Measurements from ENCODE around the gene ZNF385A.

ZNF385A gene

DNA sequence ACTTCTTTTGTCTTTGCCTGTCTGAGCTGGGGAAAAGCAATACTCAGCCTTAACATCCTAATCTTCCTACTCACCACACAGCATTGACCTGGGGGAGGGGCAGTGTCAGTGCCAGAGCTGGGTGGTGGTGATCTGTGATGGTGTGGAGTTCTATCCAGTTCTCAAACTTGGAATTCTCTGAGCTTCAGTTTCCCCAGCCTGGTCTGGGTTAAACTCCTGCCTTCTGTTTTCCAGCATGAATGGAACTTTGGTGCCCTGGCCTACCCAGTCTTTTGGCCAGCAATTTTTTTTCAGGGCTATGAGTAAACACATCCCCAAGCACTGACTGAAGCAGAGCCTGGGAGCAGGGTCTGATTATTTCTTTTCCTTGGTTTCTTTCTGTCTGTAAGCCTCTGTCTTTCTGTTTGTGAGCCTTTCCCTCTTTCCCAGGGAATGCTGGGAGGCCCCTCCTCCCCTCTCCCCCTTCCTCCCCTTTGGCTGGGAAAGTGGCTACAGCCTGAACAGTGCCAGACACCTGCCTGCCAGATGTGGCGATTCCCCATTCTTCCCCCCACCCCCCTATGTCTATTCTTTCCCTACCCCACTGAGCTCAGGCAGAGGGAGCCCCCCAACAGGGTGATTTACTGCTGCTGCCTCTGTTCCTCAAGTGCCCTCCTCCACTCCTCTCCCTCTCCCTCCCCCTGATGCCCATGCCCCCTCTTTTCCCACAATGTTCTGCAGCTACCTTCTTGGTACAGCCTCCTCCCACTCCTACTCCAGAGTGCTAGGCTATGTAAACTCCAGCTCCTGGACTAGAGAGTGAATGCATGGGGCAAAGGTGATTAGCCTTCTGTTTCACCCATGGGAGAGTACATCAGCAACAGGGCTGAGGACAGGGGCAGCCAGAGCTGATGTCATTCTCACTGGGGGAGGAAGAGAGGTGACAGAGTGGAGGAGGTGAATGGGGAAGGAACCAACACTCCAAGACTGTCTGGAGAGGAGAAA lies 31.4 kb downstream of the ZNF385A start:
- Histone ChIP-seq H3K36me3 (ENCODE audit: control insufficient read depth in 2 of 2, insufficient read depth in 1 of 2, low read length in 2 of 2) (peaks cover 4 to 32% of the 10 kb centered on the region in 2 experiments), H3K9me3 (ENCODE audit: control insufficient read depth, insufficient read depth, low read depth, low read length) (no peaks in the 10 kb centered on the region), H3K27ac (ENCODE audit: extremely low read depth, low read depth, low read length) (peak overlapping the region; percentile 71), H3K4me3 (ENCODE audit: low read depth, low read length) (no peak overlapping the region), H3K4me1 (ENCODE audit: control insufficient read depth, insufficient read depth, low read length) (peaks cover 21% of the 10 kb centered on the region)
- POLR2A ChIA-PET, result interaction anchor here (0.6 to 2.0 kb wide), 10 partner anchors 11 to 381 kb away, joined by 3 to 10 read pairs (median 4); partner anchors contain the start of genes CBX5, COPZ1 and HNRNPA1
- CTCF ChIA-PET, result interaction anchor here (0.5 to 3.0 kb wide), 13 partner anchors 9 to 323 kb away, joined by 3 to 17 read pairs (median 5); no protein-coding TSS in a partner anchor
- TF ChIP-seq SP7 (tag by site-specific recombination; IDR thresholded peaks at IDR 0.05), result peak; percentile 54
- TF ChIP-seq WT1 (tag by site-specific recombination; IDR thresholded peaks at IDR 0.05), result 0 out of 2 replicates have a peak, but pooled peaks have one; percentile 10
- TF ChIP-seq, protein P1, sequence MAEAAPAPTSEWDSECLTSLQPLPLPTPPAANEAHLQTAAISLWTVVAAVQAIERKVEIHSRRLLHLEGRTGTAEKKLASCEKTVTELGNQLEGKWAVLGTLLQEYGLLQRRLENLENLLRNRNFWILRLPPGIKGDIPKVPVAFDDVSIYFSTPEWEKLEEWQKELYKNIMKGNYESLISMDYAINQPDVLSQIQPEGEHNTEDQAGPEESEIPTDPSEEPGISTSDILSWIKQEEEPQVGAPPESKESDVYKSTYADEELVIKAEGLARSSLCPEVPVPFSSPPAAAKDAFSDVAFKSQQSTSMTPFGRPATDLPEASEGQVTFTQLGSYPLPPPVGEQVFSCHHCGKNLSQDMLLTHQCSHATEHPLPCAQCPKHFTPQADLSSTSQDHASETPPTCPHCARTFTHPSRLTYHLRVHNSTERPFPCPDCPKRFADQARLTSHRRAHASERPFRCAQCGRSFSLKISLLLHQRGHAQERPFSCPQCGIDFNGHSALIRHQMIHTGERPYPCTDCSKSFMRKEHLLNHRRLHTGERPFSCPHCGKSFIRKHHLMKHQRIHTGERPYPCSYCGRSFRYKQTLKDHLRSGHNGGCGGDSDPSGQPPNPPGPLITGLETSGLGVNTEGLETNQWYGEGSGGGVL (tag by site-specific recombination; IDR thresholded peaks at IDR 0.05), result peak; percentile 99
- TF ChIP-seq ZNF324 (tag by site-specific recombination; IDR thresholded peaks at IDR 0.05), result peak; percentile 54; the same call in 1 of the 2 replicates
- TF ChIP-seq, protein P2, sequence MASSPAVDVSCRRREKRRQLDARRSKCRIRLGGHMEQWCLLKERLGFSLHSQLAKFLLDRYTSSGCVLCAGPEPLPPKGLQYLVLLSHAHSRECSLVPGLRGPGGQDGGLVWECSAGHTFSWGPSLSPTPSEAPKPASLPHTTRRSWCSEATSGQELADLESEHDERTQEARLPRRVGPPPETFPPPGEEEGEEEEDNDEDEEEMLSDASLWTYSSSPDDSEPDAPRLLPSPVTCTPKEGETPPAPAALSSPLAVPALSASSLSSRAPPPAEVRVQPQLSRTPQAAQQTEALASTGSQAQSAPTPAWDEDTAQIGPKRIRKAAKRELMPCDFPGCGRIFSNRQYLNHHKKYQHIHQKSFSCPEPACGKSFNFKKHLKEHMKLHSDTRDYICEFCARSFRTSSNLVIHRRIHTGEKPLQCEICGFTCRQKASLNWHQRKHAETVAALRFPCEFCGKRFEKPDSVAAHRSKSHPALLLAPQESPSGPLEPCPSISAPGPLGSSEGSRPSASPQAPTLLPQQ (tag by site-specific recombination; IDR thresholded peaks at IDR 0.05), result peak; percentile 29; the same call in 1 of the 2 replicates
- TF ChIP-seq EGR2 (tag by site-specific recombination; IDR thresholded peaks at IDR 0.05; ENCODE audit: low read depth), result peak; percentile 99
- TF ChIP-seq, protein P3, sequence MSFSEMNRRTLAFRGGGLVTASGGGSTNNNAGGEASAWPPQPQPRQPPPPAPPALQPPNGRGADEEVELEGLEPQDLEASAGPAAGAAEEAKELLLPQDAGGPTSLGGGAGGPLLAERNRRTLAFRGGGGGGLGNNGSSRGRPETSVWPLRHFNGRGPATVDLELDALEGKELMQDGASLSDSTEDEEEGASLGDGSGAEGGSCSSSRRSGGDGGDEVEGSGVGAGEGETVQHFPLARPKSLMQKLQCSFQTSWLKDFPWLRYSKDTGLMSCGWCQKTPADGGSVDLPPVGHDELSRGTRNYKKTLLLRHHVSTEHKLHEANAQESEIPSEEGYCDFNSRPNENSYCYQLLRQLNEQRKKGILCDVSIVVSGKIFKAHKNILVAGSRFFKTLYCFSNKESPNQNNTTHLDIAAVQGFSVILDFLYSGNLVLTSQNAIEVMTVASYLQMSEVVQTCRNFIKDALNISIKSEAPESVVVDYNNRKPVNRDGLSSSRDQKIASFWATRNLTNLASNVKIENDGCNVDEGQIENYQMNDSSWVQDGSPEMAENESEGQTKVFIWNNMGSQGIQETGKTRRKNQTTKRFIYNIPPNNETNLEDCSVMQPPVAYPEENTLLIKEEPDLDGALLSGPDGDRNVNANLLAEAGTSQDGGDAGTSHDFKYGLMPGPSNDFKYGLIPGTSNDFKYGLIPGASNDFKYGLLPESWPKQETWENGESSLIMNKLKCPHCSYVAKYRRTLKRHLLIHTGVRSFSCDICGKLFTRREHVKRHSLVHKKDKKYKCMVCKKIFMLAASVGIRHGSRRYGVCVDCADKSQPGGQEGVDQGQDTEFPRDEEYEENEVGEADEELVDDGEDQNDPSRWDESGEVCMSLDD (tag by site-specific recombination; IDR thresholded peaks at IDR 0.05), result no peak
- TF ChIP-seq TRIM28 (IDR thresholded peaks at IDR 0.05; ENCODE audit: borderline replicate concordance, low read length), result no peak
- peak; percentile 97 for TF ChIP-seq GLIS1 (tag by site-specific recombination; IDR thresholded peaks at IDR 0.05)
- peak; percentile 71 for TF ChIP-seq ZNF341 (tag by site-specific recombination; IDR thresholded peaks at IDR 0.05; ENCODE audit: low read depth)
- peak; percentile 98 for TF ChIP-seq ZFHX2 (tag by site-specific recombination; conservative IDR thresholded peaks at IDR 0.05)
- 0 out of 2 replicates have a peak, but pooled peaks have one; percentile 34 for TF ChIP-seq ZNF629 (tag by site-specific recombination; IDR thresholded peaks at IDR 0.05)
- peak; percentile 54; the same call in 1 of the 2 replicates for TF ChIP-seq ZFP37 (tag by site-specific recombination; IDR thresholded peaks at IDR 0.05)
- peak; percentile 59 for TF ChIP-seq PRDM1 (tag by site-specific recombination; IDR thresholded peaks at IDR 0.05)
- peak; percentile 57 for TF ChIP-seq GLIS2 (tag by site-specific recombination; IDR thresholded peaks at IDR 0.05)
- TF ChIP-seq, protein P4, sequence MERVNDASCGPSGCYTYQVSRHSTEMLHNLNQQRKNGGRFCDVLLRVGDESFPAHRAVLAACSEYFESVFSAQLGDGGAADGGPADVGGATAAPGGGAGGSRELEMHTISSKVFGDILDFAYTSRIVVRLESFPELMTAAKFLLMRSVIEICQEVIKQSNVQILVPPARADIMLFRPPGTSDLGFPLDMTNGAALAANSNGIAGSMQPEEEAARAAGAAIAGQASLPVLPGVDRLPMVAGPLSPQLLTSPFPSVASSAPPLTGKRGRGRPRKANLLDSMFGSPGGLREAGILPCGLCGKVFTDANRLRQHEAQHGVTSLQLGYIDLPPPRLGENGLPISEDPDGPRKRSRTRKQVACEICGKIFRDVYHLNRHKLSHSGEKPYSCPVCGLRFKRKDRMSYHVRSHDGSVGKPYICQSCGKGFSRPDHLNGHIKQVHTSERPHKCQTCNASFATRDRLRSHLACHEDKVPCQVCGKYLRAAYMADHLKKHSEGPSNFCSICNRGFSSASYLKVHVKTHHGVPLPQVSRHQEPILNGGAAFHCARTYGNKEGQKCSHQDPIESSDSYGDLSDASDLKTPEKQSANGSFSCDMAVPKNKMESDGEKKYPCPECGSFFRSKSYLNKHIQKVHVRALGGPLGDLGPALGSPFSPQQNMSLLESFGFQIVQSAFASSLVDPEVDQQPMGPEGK (tag by site-specific recombination; IDR thresholded peaks at IDR 0.05), result peak; percentile 86
- peak; percentile 93 for TF ChIP-seq ZIC2 (tag by site-specific recombination; IDR thresholded peaks at IDR 0.05)
- TF ChIP-seq SCRT1 (tag by site-specific recombination; IDR thresholded peaks at IDR 0.05; ENCODE audit: borderline replicate concordance), result peak; percentile 43; the same call in 1 of the 2 replicates
- no peak for TF ChIP-seq ZNF37A (tag by site-specific recombination; IDR thresholded peaks at IDR 0.05)
- 0 out of 2 replicates have a peak, but pooled peaks have one; percentile 9 for TF ChIP-seq ZBTB48 (tag by site-specific recombination; IDR thresholded peaks at IDR 0.05)
- peak; percentile 41; the same call in 1 of the 2 replicates for TF ChIP-seq SP2 (tag by site-specific recombination; IDR thresholded peaks at IDR 0.05)
- no peak for TF ChIP-seq ZNF785 (tag by site-specific recombination; IDR thresholded peaks at IDR 0.05)
- TF ChIP-seq ZFP41 (tag by site-specific recombination; IDR thresholded peaks at IDR 0.05; ENCODE audit: borderline replicate concordance), result no peak
- TF ChIP-seq ZNF76 (tag by site-specific recombination; IDR thresholded peaks at IDR 0.05; ENCODE audit: borderline replicate concordance, low read depth), result peak; percentile 52; the same call in 1 of the 2 replicates
- no peak; the same call in 1 of the 2 replicates for TF ChIP-seq SP3 (tag by site-specific recombination; IDR thresholded peaks at IDR 0.05)
- TF ChIP-seq ZNF701 (tag by site-specific recombination; IDR thresholded peaks at IDR 0.05), result no peak
- TF ChIP-seq SCRT2 (tag by site-specific recombination; IDR thresholded peaks at IDR 0.05), result peak; percentile 95
- TF ChIP-seq ZSCAN30 (tag by site-specific recombination; IDR thresholded peaks at IDR 0.05), result 0 out of 2 replicates have a peak, but pooled peaks have one; percentile 34
- TF ChIP-seq OSR2 (tag by site-specific recombination; IDR thresholded peaks at IDR 0.05), result peak; percentile 92
- TF ChIP-seq ZNF24 (tag by site-specific recombination; IDR thresholded peaks at IDR 0.05), result 0 out of 2 replicates have a peak, but pooled peaks have one; percentile 19
